A549 treated with AZD9567 at 1 μM for 4 hours (cell line): ENCODE results near the gene UBE2E3. TPM values are rescaled to one million over a fixed set of nuclear protein-coding genes. Genes with fewer than 3 reads are reported as not detected.

Experiments
- total RNA-seq: library from RNA; stranded (reverse); fragments of 200-300 nt; extraction: Qiagen RNA extraction; gene quantifications from 5 replicates; pipeline ENCODE4 v1.2.3, GENCODE V29; 2022; ENCODE audit not compliant: insufficient read depth

UBE2E3 gene
- 60.9 to 176 TPM (median 64.3 TPM) in 5 replicates for total RNA-seq

DNA sequence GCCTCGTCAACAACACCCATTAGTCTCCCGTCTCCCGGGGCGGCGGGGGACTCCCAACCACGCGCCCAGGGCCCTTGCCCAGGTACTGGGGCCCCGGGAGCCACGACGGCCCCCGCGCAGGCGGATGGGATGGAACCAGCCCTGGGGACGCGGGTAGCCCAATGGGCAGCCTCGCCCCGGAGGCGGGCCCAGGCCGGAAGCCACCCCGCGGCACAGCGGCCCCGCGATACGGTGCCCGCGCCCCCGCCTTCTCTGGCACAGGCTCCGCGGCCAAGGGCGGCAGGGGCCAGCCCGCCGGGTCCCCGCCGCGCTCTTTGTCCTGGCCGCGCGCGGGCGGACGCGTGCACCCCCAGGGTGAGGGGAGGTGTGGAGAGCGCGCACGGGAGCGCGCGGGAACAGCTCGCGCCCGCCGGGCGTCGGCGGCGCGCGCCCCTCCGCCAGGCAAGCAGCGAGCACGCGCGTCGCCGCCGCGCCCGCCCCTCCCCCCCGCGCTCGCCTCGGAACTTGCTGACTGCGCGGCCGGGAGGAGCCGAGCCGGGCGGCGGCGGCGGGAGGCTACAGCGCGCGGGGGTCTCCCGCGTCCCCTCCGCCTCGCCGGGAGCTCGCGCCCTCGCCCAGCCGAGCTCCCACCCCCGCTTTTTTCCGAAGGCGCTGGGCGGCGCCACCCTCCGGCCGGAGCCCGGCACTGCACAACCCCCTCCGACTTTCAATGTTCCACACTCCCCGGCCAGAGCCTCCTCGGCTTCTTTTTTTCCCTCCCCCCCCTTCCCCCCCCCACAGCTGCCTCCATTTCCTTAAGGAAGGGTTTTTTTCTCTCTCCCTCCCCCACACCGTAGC lies at the start of gene UBE2E3:
TSS of gene UBE2E3 (plus strand) at position 500 of the 837 bp plus-strand sequence. CDS start 1,438 bp downstream, outside the sequence.

